CD14-positive monocyte (primary cell): ENCODE data around the gene LAYN. TPM values are rescaled to one million over a fixed set of nuclear protein-coding genes. Genes with fewer than 3 reads are reported as not detected.

Experiments
- DNase-seq, 3 donors: peaks; one replicate each; pipeline ENCODE4 v3.0.0-alpha.2; 2011 to 2022
- H2AFZ ChIP-seq: 2 replicates; pipeline ENCODE4 v1.6.0; 2012; ENCODE audit warnings: mild to moderate bottlenecking, low read depth, low read length, inconsistent platforms; ENCODE audit not compliant: insufficient read depth, poor library complexity, severe bottlenecking
- H3K27ac ChIP-seq, 2 donors: 1 replicate in 1 of 2; 2 replicates in 1 of 2; pipeline ENCODE4 v1.5.1; 2012 to 2013; ENCODE audit warnings: low read length in 2 of 2, control low read depth in 1 of 2, inconsistent platforms in 1 of 2, low read depth in 1 of 2, mild to moderate bottlenecking in 1 of 2
- H3K27me3 ChIP-seq, 2 donors: one replicate each; pipeline versions ENCODE4 v1.6.0 to v1.6.1; 2011 to 2013; ENCODE audit warnings: low read length in 2 of 2; ENCODE audit not compliant: control insufficient read depth in 2 of 2, insufficient read depth in 2 of 2
- H3K36me3 ChIP-seq, 2 donors: replicated peaks in 1 of 2; 1 replicate in 1 of 2; 2 replicates in 1 of 2; pipeline versions ENCODE4 v1.5.1 to v1.6.1; 2012 to 2013; ENCODE audit warnings: low read length in 2 of 2, control low read depth in 1 of 2, inconsistent platforms in 1 of 2, mild to moderate bottlenecking in 1 of 2; ENCODE audit not compliant: insufficient read depth in 2 of 2, control insufficient read depth in 1 of 2
- H3K4me1 ChIP-seq, 2 donors: 1 replicate in 1 of 2; 2 replicates in 1 of 2; pipeline versions ENCODE4 v1.5.1 to v1.6.1; 2012 to 2013; ENCODE audit warnings: low read length in 2 of 2, control low read depth in 1 of 2, inconsistent platforms in 1 of 2, mild to moderate bottlenecking in 1 of 2, moderate library complexity in 1 of 2; ENCODE audit not compliant: insufficient read depth in 2 of 2, control insufficient read depth in 1 of 2
- H3K4me2 ChIP-seq: replicated peaks from 2 replicates; pipeline ENCODE3; 2012; ENCODE audit warnings: low read length, moderate library complexity, mild to moderate bottlenecking; ENCODE audit not compliant: poor library complexity, severe bottlenecking; ENCODE audit errors: extremely low read depth
- H3K4me3 ChIP-seq, 3 experiments: fragments of 200-600 bp in 1 of 3; sonication (generic) in 1 of 3; replicated peaks in 1 of 3; 1 replicate in 2 of 3; 2 replicates in 1 of 3; pipeline ENCODE4 v1.5.1; 2011 to 2013; ENCODE audit warnings: low read length in 3 of 3, mild to moderate bottlenecking in 3 of 3, control low read depth in 2 of 3, low read depth in 2 of 3, inconsistent platforms in 1 of 3, moderate library complexity in 1 of 3
- H3K79me2 ChIP-seq: 2 replicates; pipeline ENCODE4 v1.6.0; 2012; ENCODE audit warnings: mild to moderate bottlenecking, control low read depth, inconsistent platforms, low read length, moderate library complexity; ENCODE audit not compliant: insufficient read depth
- H3K9ac ChIP-seq: 2 replicates; pipeline ENCODE4 v1.6.0; 2017; ENCODE audit warnings: low read length, mild to moderate bottlenecking; ENCODE audit not compliant: insufficient read depth, poor library complexity, severe bottlenecking
- H3K9me3 ChIP-seq, 2 donors: replicated peaks in 1 of 2; 1 replicate in 1 of 2; 2 replicates in 1 of 2; pipeline versions ENCODE4 v1.5.1 to v1.6.1; 2012 to 2013; ENCODE audit warnings: low read length in 2 of 2, control low read depth in 1 of 2; ENCODE audit not compliant: control insufficient read depth in 1 of 2, insufficient read depth in 1 of 2
- H4K20me1 ChIP-seq: 2 replicates; pipeline ENCODE4 v1.6.0; 2012; ENCODE audit warnings: mild to moderate bottlenecking, low read length, control low read depth, moderate library complexity; ENCODE audit not compliant: insufficient read depth
- H3K27ac Mint-ChIP-seq, 7 donors: one replicate each; pipeline ENCODE4 v1.8.0; 2020; ENCODE audit warnings: mild to moderate bottlenecking in 7 of 7, mixed read lengths in 7 of 7, moderate library complexity in 6 of 7, inconsistent platforms in 2 of 7
- H3K27me3 Mint-ChIP-seq, 3 donors: one replicate each; pipeline ENCODE4 v1.8.0; 2021 to 2022; ENCODE audit warnings: low read depth in 3 of 3, mild to moderate bottlenecking in 3 of 3, mixed read lengths in 3 of 3, moderate library complexity in 3 of 3, inconsistent platforms in 1 of 3
- H3K36me3 Mint-ChIP-seq, 2 donors: one replicate each; pipeline ENCODE4 v1.8.0; 2020; ENCODE audit warnings: mixed read lengths in 2 of 2, inconsistent platforms in 1 of 2, mild to moderate bottlenecking in 1 of 2
- H3K4me1 Mint-ChIP-seq: one replicate; pipeline ENCODE4 v1.8.0; 2020; ENCODE audit warnings: mild to moderate bottlenecking, mixed read lengths
- H3K4me3 Mint-ChIP-seq, 2 donors: one replicate each; pipeline ENCODE4 v1.8.0; 2020; ENCODE audit warnings: mild to moderate bottlenecking in 2 of 2, mixed read lengths in 2 of 2, moderate library complexity in 1 of 2
- H3K9me3 Mint-ChIP-seq, 7 donors: one replicate each; pipeline ENCODE4 v1.8.0; 2020 to 2022; ENCODE audit warnings: mixed read lengths in 7 of 7, mild to moderate bottlenecking in 6 of 7, moderate library complexity in 6 of 7, inconsistent platforms in 2 of 7
- WGBS: methylation state at CpG from one replicate; pipeline ENCODE4 v1.1.5; 2013; ENCODE audit warnings: missing lambda C conversion rate; ENCODE audit not compliant: insufficient coverage; 5-methylcytosine and 5-hydroxymethylcytosine counted together
- intact Hi-C, 2 donors: fragments of 100-400 bp; cut with micrococcal nuclease; formaldehyde crosslinking; loops; one replicate each; pipeline versions ENCODE4 v1.15.0 to v1.15.1; 2023
- polyA plus RNA-seq, 3 donors: library from polyadenylated mRNA; depleted of rRNA in 1 of 3; unstranded in 2 of 3; stranded (reverse) in 1 of 3; fragments of 300-500 nt in 2 of 3; fragments of >200 nt in 1 of 3; fragmentation: Illumina TruSeq in 2 of 3; gene quantifications; 1 replicate in 2 of 3; 2 replicates in 1 of 3; pipeline ENCODE4 v1.2.3, GENCODE V29; 2012 to 2021
- TF ChIP-seq, protein P1 (sequence below): fragments of 200-600 bp; IDR thresholded peaks from one replicate; pipeline ENCODE4 v1.8.0; 2022; ENCODE audit warnings: antibody characterized with exemption, mild to moderate bottlenecking

Gene LAYN
- polyA plus RNA-seq, 3 donors = not detected

DNA sequence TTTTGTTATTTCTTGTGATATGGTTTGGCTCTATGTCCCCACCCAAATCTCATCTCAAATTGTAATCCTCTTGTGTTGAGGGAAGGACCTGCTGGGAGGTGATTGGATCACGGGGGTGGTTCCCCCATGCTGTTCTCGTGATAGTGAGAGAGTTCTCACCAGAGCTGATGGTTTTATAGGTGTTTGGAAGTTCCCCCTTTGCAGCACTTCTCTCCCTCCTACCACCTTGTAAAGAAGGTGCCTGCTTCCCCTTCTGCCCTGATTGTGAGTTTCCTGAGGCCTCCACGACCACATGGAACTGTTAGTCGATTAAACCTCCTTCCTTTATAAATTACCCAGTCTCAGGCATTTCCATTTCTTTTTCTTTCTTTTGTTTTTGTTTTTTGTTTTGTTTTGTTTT, 37.3 kb downstream of the LAYN start:
- no peak overlapping the region for H3K4me2 ChIP-seq
- no peaks in the 10 kb centered on the region for H3K27me3 ChIP-seq
- H3K4me3 ChIP-seq = no peak overlapping the region
- H3K9ac ChIP-seq = no peak overlapping the region
- H4K20me1 ChIP-seq = no peaks in the 10 kb centered on the region
- H3K9me3 ChIP-seq = no peaks in the 10 kb centered on the region
- intact Hi-C loops = no loop called here
- H3K36me3 Mint-ChIP-seq = no peaks in the 10 kb centered on the region
- H3K36me3 ChIP-seq = no peaks in the 10 kb centered on the region
- no peak overlapping the region for H3K4me3 Mint-ChIP-seq
- H2AFZ ChIP-seq = no peak overlapping the region
- H3K79me2 ChIP-seq = no peaks in the 10 kb centered on the region
- no peak for DNase-seq
- TF ChIP-seq, protein P1, sequence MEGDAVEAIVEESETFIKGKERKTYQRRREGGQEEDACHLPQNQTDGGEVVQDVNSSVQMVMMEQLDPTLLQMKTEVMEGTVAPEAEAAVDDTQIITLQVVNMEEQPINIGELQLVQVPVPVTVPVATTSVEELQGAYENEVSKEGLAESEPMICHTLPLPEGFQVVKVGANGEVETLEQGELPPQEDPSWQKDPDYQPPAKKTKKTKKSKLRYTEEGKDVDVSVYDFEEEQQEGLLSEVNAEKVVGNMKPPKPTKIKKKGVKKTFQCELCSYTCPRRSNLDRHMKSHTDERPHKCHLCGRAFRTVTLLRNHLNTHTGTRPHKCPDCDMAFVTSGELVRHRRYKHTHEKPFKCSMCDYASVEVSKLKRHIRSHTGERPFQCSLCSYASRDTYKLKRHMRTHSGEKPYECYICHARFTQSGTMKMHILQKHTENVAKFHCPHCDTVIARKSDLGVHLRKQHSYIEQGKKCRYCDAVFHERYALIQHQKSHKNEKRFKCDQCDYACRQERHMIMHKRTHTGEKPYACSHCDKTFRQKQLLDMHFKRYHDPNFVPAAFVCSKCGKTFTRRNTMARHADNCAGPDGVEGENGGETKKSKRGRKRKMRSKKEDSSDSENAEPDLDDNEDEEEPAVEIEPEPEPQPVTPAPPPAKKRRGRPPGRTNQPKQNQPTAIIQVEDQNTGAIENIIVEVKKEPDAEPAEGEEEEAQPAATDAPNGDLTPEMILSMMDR = no peak
- peaks cover 3% of the 10 kb centered on the region for H3K4me1 Mint-ChIP-seq
- no peaks in the 10 kb centered on the region for H3K4me1 ChIP-seq
- no peak overlapping the region for H3K27ac ChIP-seq
- H3K27ac Mint-ChIP-seq = no peak overlapping the region
- WGBS = no CpG with 5 or more reads among the region's 4 CpGs
- peaks cover 0 to 2% (median 0%) of the 10 kb centered on the region in 3 donors for H3K27me3 Mint-ChIP-seq
- peaks cover 0 to 2% (median 0%) of the 10 kb centered on the region in 7 donors for H3K9me3 Mint-ChIP-seq

DNA sequence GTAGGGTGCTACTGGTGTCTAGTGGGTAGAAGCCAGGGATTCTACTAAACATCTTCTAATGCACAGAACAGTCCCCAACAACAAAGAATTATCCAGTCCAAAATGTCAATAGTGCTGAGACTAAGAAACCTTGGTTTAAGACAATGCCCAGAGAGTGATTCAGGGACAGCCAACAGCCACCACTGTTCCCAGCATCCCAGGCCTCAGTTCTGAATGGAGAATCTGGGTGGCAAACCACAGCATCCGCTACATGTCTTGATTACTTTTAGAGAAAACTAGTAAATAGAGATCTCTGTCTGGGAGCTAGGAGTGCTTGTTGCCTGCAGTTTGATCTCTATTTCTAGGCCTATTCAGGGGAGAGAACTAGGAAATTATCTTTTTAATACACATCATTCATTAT, 40.8 kb downstream of the LAYN start:
- Histone ChIP-seq H3K79me2 (no peaks in the 10 kb centered on the region), H4K20me1 (no peaks in the 10 kb centered on the region), H3K27ac (no peak overlapping the region), H3K4me2 (no peak overlapping the region), H3K9ac (no peak overlapping the region), H3K9me3 (no peaks in the 10 kb centered on the region), H3K36me3 (no peaks in the 10 kb centered on the region), H2AFZ (no peak overlapping the region), H3K4me1 (no peaks in the 10 kb centered on the region), H3K27me3 (no peaks in the 10 kb centered on the region), H3K4me3 (no peak overlapping the region)
- Mint-ChIP-seq H3K36me3 (no peaks in the 10 kb centered on the region), H3K4me1 (peaks cover 9% of the 10 kb centered on the region), H3K27me3 (peaks cover 0 to 2% (median 2%) of the 10 kb centered on the region in 3 donors), H3K4me3 (no peak overlapping the region), H3K9me3 (peaks cover 0 to 2% (median 0%) of the 10 kb centered on the region in 7 donors), H3K27ac (no peak overlapping the region)
- WGBS = no CpG with 5 or more reads among the region's 1 CpG
- TF ChIP-seq, protein P1 = no peak
- intact Hi-C loops = no loop called here
- DNase-seq = no peak
